Neural progenitor cell (in vitro differentiated cells): ENCODE data around the gene ACOT4. TPM values are rescaled to one million over a fixed set of nuclear protein-coding genes. Genes with fewer than 3 reads are reported as not detected.
"Not testable (repeated sequence)": the region's sequence is repeated elsewhere in the genome, so short reads cannot be mapped to it uniquely, and the experiment has no call there.

Experiments used
- DNase-seq: peaks from one replicate; pipeline ENCODE4 v3.0.0-alpha.2; 2016; ENCODE audit warnings: low spot score
- H2AFZ ChIP-seq: fragments of 200-600 bp; sonication (generic); replicated peaks from 2 replicates; pipeline ENCODE4 v1.6.1; 2016; ENCODE audit warnings: antibody characterized with exemption
- H3F3A ChIP-seq: fragments of 200-600 bp; sonication (generic); 2 replicates; pipeline ENCODE4 v1.6.1; 2016; ENCODE audit warnings: antibody characterized with exemption, low read depth
- H3K27ac ChIP-seq: fragments of 200-600 bp; sonication (generic); 2 replicates; pipeline ENCODE4 v1.5.1; 2016; ENCODE audit warnings: mild to moderate bottlenecking
- H3K27me3 ChIP-seq: fragments of 200-600 bp; sonication (generic); 2 replicates; pipeline ENCODE4 v1.6.1; 2016; ENCODE audit warnings: mild to moderate bottlenecking, moderate library complexity
- H3K36me3 ChIP-seq: fragments of 200-600 bp; sonication (generic); 2 replicates; pipeline ENCODE4 v1.5.1; 2016
- H3K4me1 ChIP-seq: fragments of 200-600 bp; sonication (generic); 2 replicates; pipeline ENCODE4 v1.6.1; 2016; ENCODE audit warnings: mixed run types
- H3K4me2 ChIP-seq: fragments of 200-600 bp; sonication (generic); 2 replicates; pipeline ENCODE4 v1.6.1; 2016
- H3K4me3 ChIP-seq: fragments of 200-600 bp; sonication (generic); 2 replicates; pipeline ENCODE4 v1.5.1; 2016
- H3K79me2 ChIP-seq: fragments of 200-600 bp; sonication (generic); 2 replicates; pipeline ENCODE4 v1.6.1; 2016; ENCODE audit warnings: low read depth
- H3K9ac ChIP-seq: fragments of 200-600 bp; sonication (generic); 2 replicates; pipeline ENCODE4 v1.6.1; 2016
- H3K9me3 ChIP-seq: fragments of 200-600 bp; sonication (generic); 2 replicates; pipeline ENCODE4 v1.5.1; 2016; ENCODE audit warnings: low read depth
- H4K20me1 ChIP-seq: fragments of 200-600 bp; sonication (generic); 2 replicates; pipeline ENCODE4 v1.6.1; 2016; ENCODE audit warnings: low read depth
- H3K27ac Mint-ChIP-seq: 3 replicates; pipeline ENCODE4 v1.8.0; 2021; ENCODE audit warnings: mixed read lengths
- H3K27me3 Mint-ChIP-seq: 2 replicates; pipeline ENCODE4 v1.8.0; 2022; ENCODE audit warnings: low read depth, mild to moderate bottlenecking, inconsistent platforms, moderate library complexity, mixed read lengths; ENCODE audit not compliant: insufficient read depth
- H3K36me3 Mint-ChIP-seq: 3 replicates; pipeline ENCODE4 v1.8.0; 2021; ENCODE audit warnings: mixed read lengths
- H3K4me1 Mint-ChIP-seq: 3 replicates; pipeline ENCODE4 v1.8.0; 2021; ENCODE audit warnings: mixed read lengths
- H3K4me3 Mint-ChIP-seq: 3 replicates; pipeline ENCODE4 v1.8.0; 2021; ENCODE audit warnings: mild to moderate bottlenecking, moderate library complexity, mixed read lengths
- H3K9me3 Mint-ChIP-seq: 3 replicates; pipeline ENCODE4 v1.8.0; 2020; ENCODE audit warnings: mixed read lengths
- CTCF ChIP-seq: fragments of 200-600 bp; sonication (generic); IDR thresholded peaks from 2 replicates; pipeline ENCODE4 v1.5.1; 2017; ENCODE audit warnings: antibody characterized with exemption, mild to moderate bottlenecking
- EZH2 ChIP-seq: fragments of 200-600 bp; sonication (generic); IDR thresholded peaks from 2 replicates; pipeline ENCODE4 v1.6.1; 2017; ENCODE audit warnings: antibody characterized with exemption, mild to moderate bottlenecking, moderate library complexity
- EZH2phosphoT487 ChIP-seq: fragments of 200-600 bp; sonication (generic); IDR thresholded peaks from 2 replicates; pipeline ENCODE4 v1.6.1; 2017; ENCODE audit warnings: antibody characterized with exemption
- total RNA-seq: library from RNA; depleted of rRNA; stranded (reverse); fragments of >200 nt; gene quantifications from 2 replicates; pipeline ENCODE4 v1.2.3, GENCODE V29; 2015; ENCODE audit warnings: low replicate concordance

Gene ACOT4
- total RNA-seq, 1 donor from 2014 or later: not detected

- Histone ChIP-seq H3K36me3 (no peaks in the 10 kb centered on the region), H3K79me2 (no peaks in the 10 kb centered on the region), H3K4me3 (no peak overlapping the region), H3K9ac (no peak overlapping the region), H4K20me1 (no peaks in the 10 kb centered on the region), H3K27ac (no peak overlapping the region), H3K4me1 (no peaks in the 10 kb centered on the region), H3K27me3 (peaks cover 5% of the 10 kb centered on the region), H3K4me2 (no peak overlapping the region), H3K9me3 (no peaks in the 10 kb centered on the region), H3F3A (no peaks in the 10 kb centered on the region), H2AFZ (no peak overlapping the region)
- H3K9me3 Mint-ChIP-seq: peaks cover 8% of the 10 kb centered on the region
- H3K27me3 Mint-ChIP-seq: peaks cover 10% of the 10 kb centered on the region
- TF ChIP-seq CTCF (no peak), EZH2 (no peak), EZH2phosphoT487 (no peak)
- peaks cover 2% of the 10 kb centered on the region for H3K36me3 Mint-ChIP-seq
- DNase-seq: no peak
- H3K27ac Mint-ChIP-seq: no peak overlapping the region
- no peak overlapping the region for H3K4me3 Mint-ChIP-seq
- peaks cover 30% of the 10 kb centered on the region for H3K4me1 Mint-ChIP-seq
Observed at GRCh38 chr14:73567358-73567757, 24.3 kb upstream of the ACOT4 start.

DNA sequence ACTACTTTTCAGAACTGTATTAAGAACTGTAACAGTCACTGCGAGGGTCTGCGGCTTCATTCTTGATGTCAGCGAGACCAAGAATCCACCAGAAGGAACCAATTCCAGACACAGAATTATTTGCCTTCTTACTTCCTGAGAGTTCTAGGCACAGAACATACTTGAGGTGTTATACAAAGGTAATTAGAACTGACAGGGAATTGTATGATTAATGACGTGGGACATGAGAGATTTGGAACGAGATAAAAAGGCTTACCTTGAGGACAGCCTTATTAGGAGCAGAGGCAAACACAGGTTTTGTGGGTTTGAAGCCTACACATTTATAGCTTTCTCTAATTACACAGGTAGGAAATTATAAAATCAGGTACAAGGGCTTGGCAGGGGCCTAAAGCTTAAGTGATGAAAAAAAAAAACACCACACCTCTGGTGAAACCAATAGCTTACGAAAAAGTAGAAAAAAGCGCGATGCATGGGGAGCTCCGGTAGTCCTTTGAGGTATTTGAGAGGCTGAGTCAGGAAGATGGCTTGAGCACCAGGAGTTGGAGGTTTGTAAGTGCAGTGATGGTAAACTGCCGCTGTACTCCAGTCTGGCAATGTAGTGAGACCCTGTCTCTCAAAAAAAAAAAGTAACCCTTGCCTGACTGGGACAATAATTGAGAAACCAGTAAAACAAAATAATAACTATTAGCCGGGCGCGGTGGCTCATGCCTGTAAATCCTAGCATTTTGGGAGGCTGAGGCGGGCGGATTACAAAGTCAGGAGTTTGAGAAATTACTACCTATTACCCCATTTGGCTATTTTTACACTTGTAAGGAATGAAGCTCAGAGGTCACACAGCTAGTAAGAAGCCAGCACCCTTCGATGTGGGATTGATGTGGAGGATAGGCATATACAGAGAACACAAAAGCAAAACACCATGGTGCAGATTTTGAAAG lies 23.5 kb upstream of the ACOT4 start:
- TF ChIP-seq CTCF (no peak), EZH2 (no peak), EZH2phosphoT487 (no peak)
- H3K27me3 ChIP-seq: peaks cover 5% of the 10 kb centered on the region
- no peaks in the 10 kb centered on the region for H3K79me2 ChIP-seq
- no peaks in the 10 kb centered on the region for H3F3A ChIP-seq
- peak overlapping the region; percentile 50 for H2AFZ ChIP-seq
- Mint-ChIP-seq H3K36me3 (peaks cover 3% of the 10 kb centered on the region), H3K4me3 (peak overlapping the region; percentile 81), H3K4me1 (peaks cover 30% of the 10 kb centered on the region), H3K27ac (peak overlapping the region; percentile 27), H3K27me3 (peaks cover 11% of the 10 kb centered on the region), H3K9me3 (peaks cover 2% of the 10 kb centered on the region)
- H3K9me3 ChIP-seq: no peaks in the 10 kb centered on the region
- DNase-seq: no peak
- no peaks in the 10 kb centered on the region for H3K4me1 ChIP-seq
- peak overlapping the region; percentile 32 for H3K4me2 ChIP-seq
- H3K9ac ChIP-seq: no peak overlapping the region
- H3K27ac ChIP-seq: no peak overlapping the region
- no peak overlapping the region for H3K4me3 ChIP-seq
- no peaks in the 10 kb centered on the region for H3K36me3 ChIP-seq
- no peaks in the 10 kb centered on the region for H4K20me1 ChIP-seq

- H3K4me3 Mint-ChIP-seq: peak overlapping the region; percentile 81
- Histone ChIP-seq H2AFZ (peak overlapping the region; percentile 50), H3K4me2 (peak overlapping the region; percentile 32)
- H3K9ac ChIP-seq, H3K27me3 ChIP-seq, H3K27ac ChIP-seq, DNase-seq, H3K9me3 Mint-ChIP-seq, H3F3A ChIP-seq, H3K36me3 ChIP-seq, H3K9me3 ChIP-seq, H3K79me2 ChIP-seq, H3K4me3 ChIP-seq, H3K4me1 ChIP-seq, H4K20me1 ChIP-seq, H3K36me3 Mint-ChIP-seq: not testable (repeated sequence)
- H3K27ac Mint-ChIP-seq: peak overlapping the region; percentile 27
- H3K27me3 Mint-ChIP-seq: peaks cover 12% of the 10 kb centered on the region
- H3K4me1 Mint-ChIP-seq: peaks cover 30% of the 10 kb centered on the region
Observed at GRCh38 chr14:73568886-73569184, 22.8 kb upstream of the ACOT4 start.

DNA sequence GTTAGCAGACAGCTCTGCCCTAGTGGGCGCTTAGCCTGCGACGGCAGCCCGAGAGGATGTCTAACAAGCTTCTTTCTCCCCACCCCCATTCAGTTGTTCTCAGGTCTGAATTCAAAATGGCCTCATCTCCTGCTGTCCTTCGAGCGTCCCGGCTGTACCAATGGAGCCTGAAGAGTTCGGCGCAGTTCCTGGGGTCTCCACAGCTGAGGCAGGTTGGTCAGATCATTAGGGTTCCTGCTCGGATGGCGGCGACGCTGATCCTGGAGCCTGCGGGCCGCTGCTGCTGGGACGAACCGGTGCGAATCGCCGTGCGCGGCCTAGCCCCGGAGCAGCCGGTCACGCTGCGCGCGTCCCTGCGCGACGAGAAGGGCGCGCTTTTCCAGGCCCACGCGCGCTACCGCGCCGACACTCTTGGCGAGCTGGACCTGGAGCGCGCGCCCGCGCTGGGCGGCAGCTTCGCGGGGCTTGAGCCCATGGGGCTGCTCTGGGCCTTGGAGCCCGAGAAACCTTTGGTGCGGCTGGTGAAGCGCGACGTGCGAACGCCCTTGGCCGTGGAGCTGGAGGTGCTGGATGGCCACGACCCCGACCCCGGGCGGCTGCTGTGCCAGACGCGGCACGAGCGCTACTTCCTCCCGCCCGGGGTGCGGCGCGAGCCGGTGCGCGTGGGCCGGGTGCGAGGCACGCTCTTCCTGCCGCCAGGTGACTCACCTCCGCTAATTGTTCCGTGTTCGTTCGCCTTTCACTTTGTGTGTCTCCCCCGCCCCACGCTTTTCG lies 22.3 kb upstream of the ACOT4 start, which contains the start of gene ACOT2:
ACOT2 (plus strand) TSS at position 29 of the 774 bp plus-strand sequence; CDS start at position 57, 28 bp downstream.
- H3K27me3 Mint-ChIP-seq: peaks cover 14% of the 10 kb centered on the region
- H3K27ac Mint-ChIP-seq: peak within 1 kb of the TSS; percentile 50
- H3K36me3 Mint-ChIP-seq, H3F3A ChIP-seq, H3K9me3 Mint-ChIP-seq, H3K27ac ChIP-seq, H3K79me2 ChIP-seq, H3K27me3 ChIP-seq, H3K4me1 ChIP-seq, H3K9ac ChIP-seq, H3K36me3 ChIP-seq, H4K20me1 ChIP-seq, H3K9me3 ChIP-seq: not testable (repeated sequence)
- peak within 1 kb of the TSS; percentile 32 for H3K4me2 ChIP-seq
- peak within 1 kb of the TSS; percentile 81 for H3K4me3 Mint-ChIP-seq
- peak; percentile 39 for DNase-seq
- peaks cover 30% of the 10 kb centered on the region for H3K4me1 Mint-ChIP-seq
- peak within 1 kb of the TSS; percentile 50 for H2AFZ ChIP-seq
- peak within 1 kb of the TSS; percentile 9 for H3K4me3 ChIP-seq
